ENCODE measurements around the gene SLC8A2.

SLC8A2 gene

GRCh38 chr19:47503130-47503825, 31.6 kb upstream of the SLC8A2 start:
- DNase-seq = no peak

- DNase-seq = no peak
Observed at GRCh38 chr19:47499863-47500830, 28.5 kb upstream of the SLC8A2 start.

GRCh38 chr19:47499371-47499770, 27.7 kb upstream of the SLC8A2 start:
- no peak for DNase-seq

DNA sequence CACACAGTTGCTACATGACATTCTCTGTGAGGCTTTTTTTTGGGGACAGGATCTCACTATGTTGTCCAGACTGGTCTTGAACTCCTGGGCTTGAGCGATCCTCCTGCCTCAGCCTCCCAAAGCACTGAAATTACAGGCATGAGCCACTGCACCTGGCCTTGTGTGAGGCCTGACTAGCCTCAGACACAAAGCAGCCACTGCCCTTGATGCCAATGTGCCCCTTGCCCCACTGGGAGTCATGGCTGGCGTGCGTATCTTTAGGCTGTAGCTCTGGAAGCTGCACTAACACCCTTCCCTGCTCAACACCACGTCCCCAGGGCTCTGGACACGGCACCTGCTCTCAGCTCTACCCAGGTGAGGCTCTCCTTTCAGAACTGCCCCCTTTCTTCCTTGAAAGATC, 26.9 kb upstream of the SLC8A2 start:
- no peak for DNase-seq

- DNase-seq = no peak
Observed at GRCh38 chr19:47497821-47498520, 26.3 kb upstream of the SLC8A2 start.

DNA sequence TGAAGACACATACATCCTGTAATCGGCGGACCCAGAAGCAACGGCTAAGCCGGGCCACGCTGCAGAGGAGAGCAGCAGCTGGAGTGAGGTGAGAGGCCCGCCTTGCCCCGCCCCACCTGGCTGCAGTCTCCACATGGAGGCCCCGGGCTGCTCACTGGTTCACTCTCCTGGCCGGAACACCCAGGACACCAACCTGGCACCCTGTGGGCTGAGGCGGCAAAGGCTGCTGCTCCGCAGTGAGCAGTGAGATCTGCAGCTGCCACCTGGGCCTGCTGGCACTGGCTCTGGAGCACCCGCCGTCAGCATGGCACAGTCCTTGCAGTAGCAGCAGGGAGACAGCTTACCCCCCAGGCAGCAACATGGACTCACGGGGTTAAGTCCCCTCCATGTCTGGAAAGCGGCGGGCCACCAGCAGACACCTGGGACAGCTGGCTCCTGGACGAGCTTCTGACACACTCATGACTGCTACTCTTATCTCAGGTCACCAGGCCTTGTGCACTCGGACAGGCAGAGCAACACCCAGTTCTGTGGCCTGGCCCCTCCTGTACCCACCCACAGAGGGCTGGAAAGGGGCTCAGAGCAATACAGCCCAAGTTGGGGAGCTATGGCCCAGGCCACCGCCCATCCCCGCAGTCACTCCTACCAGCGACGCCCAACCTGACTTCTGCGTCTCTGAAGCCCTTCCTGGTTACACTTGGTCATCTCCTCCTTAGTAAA, 25.5 kb upstream of the SLC8A2 start:
- DNase-seq = no peak

- no peak for DNase-seq
Observed at GRCh38 chr19:47495478-47496372, 24.0 kb upstream of the SLC8A2 start.

- DNase-seq = no peak
Observed at GRCh38 chr19:47494729-47495128, 23.0 kb upstream of the SLC8A2 start.

DNA sequence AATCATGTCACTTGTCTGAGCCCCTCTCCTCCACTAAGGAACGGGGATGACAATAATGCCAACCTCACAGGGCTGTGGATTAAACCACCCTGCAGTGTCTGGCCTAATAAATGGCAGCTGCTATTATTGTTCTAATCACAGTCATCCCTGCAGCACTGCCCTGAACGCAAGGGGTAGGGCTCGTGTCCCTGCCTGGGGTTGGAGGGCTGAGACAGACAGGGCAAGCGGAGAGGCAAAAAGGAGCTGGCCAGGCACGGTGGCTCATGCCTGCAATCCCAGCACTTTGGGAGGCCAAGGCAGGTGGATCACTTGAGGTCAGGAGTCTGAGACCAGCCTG, 22.5 kb upstream of the SLC8A2 start:
- DNase-seq = no peak

- no peak for DNase-seq
Observed at GRCh38 chr19:47493378-47494210, 21.9 kb upstream of the SLC8A2 start.

DNA sequence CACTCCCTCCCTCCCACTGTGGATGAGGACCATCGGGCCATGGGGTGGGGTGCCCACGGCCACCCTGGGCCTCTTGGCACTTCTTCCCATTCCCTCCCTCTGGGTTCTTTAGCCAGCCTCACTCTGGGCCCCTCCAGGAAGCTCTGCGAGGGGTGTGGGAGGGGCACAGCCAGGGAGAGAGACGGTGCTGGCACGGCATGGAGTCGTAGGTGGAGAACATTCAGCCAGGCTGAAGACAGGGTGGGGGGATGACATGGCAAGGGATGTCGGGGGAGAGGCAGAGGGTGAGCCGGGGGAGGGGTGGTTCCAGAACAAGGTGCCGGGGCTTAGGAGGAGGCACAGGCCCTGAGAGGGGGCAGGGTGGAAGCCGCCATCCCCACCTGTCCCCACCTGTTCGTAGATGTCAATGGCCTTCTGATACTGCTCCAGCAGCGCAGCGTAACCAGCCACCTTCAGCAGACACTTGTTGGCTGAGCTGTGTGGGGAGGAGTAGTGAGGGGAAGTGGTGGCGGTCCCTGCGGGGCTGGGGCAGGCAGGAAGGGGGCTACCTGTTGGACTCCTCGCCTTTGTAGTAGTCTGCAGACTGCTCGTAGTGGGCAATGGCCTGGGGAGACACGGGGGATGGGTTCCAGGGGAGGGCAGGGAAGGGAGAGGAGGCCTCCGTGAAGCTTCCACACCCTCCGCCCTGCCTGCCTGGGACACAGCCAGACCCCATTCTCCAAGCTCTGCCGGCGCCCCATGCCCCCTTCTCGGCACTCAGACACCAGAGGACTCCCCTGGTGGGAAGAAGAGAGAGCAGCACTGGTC, 21.1 kb upstream of the SLC8A2 start:
- no peak for DNase-seq

DNA sequence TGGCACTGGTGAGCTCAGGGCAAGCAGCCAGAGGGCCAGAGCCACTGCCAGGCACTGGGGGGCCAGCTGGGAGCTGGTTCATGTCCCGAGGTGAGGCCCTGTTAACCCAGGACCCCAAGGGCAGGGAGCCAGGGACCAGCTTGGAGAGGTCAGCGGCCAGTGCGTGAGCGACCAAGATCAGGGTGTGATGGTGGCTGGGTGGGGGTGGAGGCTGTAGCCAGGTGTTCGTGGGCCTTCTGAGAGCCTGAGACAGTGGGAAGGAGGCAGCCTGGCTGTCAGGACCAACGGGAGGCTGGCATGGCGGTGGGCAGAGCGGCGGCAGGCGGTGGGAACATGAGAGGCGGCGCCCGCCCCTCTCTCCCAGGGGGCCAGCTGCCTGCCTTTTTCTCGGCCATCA, 20.4 kb upstream of the SLC8A2 start:
- no peak for DNase-seq

DNA sequence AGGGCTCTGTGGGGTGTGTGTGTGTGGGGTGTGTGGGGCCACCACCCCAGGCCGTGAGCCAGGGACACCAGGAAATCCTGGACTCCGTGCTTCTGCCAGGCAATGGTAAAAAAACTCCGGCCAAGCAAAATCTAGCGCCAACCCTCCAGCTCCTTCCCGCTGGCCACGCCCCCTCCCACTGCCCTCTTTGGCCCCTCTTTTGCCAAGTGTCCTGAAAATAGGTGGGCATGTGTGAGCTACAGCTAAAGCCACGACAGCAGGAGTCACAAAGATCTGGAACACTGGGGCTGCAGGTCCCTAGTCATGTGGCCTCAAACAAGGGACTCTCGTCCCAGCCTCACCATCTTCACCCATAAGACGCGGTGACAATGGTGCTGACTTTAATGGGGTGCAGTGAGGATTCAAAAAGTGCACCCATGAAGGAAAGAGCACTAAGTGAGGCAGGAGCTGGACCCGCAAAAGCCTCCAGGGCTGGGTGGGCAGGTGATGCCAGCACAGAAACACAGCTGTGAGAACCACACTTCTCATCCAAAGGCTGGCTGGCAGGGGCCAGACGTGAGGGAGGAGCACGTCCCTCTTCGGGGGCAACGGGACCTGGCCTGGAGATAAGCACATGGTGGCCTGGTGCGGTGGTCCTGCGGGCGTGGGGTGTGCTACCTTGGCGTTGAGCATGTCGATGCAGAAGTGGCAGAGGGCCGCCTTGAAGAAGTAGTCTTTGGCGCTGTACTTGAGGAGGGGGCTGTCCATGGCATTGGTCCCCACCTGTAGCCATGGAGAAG, 19.9 kb upstream of the SLC8A2 start:
- no peak for DNase-seq

- no peak for DNase-seq
Observed at GRCh38 chr19:47490847-47491246, 19.2 kb upstream of the SLC8A2 start.

DNA sequence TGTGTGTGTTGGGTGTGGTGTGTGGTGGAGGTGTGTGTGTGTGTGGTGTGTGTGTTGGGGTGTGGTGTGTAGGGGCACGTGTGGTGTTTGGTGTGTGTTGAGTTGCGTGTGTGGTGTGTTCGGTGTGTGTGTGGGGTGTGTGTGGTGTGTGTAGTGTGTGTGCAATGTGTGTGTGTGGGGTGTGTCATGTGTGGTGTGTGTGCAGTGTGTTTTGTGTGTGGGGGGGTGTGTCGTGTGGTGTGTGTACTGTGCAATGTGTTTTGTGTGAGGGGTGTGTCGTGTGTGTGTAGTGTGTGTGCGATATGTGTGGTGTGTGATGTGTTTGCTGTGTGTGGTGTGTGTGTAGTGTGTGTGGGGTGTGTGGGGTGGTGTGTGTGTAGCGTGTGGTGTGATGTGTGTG, 18.3 kb upstream of the SLC8A2 start:
- no peak for DNase-seq

- no peak for DNase-seq
Observed at GRCh38 chr19:47489072-47489914, 17.6 kb upstream of the SLC8A2 start.

DNA sequence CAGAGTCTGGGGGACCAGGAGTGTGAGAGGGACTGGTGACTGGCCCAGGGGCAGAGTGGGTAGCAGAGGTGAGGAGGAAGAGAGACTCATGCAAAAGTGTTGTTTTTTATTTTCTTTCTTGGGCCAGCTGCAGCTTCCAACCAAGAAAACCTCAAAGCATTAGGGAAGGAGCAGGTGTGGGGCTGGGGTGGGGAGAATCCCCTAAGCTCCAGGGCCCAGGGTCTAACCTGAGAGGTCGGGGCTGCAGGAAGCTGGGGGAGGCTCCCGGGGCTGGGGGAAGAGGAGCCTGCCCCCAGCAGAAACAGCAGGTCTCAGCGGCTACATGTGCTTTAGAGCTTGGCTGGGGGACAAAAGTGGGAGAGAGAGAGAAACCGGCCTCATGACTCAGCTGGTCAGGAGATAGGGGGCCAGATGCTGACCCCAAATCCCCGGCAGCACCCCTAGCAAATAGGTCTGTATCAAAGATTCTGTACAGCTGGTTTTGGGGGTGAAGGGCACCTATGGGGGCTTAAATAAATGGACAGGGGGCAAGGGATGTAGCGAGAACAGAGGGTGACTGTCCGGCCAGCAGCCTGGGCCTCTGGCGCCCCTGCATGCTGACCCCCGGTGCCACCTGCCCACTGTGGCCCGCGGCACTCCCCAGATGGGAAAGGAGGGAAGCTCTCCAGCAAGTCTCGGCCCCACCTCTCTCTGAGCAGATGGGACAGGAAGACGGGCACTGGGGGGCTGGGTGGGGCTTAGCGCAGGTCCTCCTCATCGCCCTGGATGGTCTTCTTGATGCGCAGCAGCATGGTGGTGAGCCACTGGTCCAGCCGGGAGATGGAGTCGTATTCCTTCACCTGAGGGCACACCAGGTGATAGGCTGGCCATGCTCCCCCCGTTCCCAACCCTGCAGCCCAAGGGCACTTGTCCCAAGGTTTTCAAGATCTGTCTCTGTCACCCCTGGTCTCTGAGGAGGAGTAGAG, 16.1 kb upstream of the SLC8A2 start:
- DNase-seq = no peak

Measured in activated naive CD4-positive, alpha-beta T cell treated with anti-CD3 and anti-CD28 coated beads, Interleukin-2, amount 50 U/mL, for 16 hours (primary cell).